GM23338 (cell line): ENCODE measurements around the gene SYT2. TPM values are rescaled to one million over a fixed set of nuclear protein-coding genes. Genes with fewer than 3 reads are reported as not detected.

Experiments used
- ATAC-seq: fragments of 200-7000 bp; cut with Tn5 transposase; 3 replicates; pipeline ENCODE4 v1.9.1; 2020
- DNase-seq: peaks from one replicate; pipeline ENCODE4 v3.0.0-alpha.2; 2015; ENCODE audit warnings: low spot score
- H2AFZ ChIP-seq: fragments of 200-600 bp; sonication (generic); 2 replicates; pipeline ENCODE4 v1.8.0; 2016; ENCODE audit warnings: antibody characterized with exemption, mild to moderate bottlenecking, moderate library complexity
- H3F3A ChIP-seq: fragments of 200-600 bp; sonication (generic); replicated peaks from 2 replicates; pipeline ENCODE4 v1.8.0; 2017; ENCODE audit warnings: antibody characterized with exemption, mixed run types, low read depth
- H3K27ac ChIP-seq: fragments of 200-600 bp; sonication (generic); 2 replicates; pipeline ENCODE4 v1.6.1; 2016; ENCODE audit warnings: low read depth
- H3K27me3 ChIP-seq: fragments of 200-600 bp; sonication (generic); 2 replicates; pipeline ENCODE4 v1.8.0; 2016; ENCODE audit warnings: mild to moderate bottlenecking, mixed run types, moderate library complexity; ENCODE audit not compliant: insufficient read depth
- H3K36me3 ChIP-seq: fragments of 200-600 bp; sonication (generic); 2 replicates; pipeline ENCODE4 v1.8.0; 2016; ENCODE audit warnings: mild to moderate bottlenecking; ENCODE audit not compliant: insufficient read depth
- H3K4me1 ChIP-seq: fragments of 200-600 bp; sonication (generic); 2 replicates; pipeline ENCODE4 v1.8.0; 2016; ENCODE audit warnings: mild to moderate bottlenecking, moderate library complexity; ENCODE audit not compliant: insufficient read depth
- H3K4me2 ChIP-seq: fragments of 200-600 bp; sonication (generic); 2 replicates; pipeline ENCODE4 v1.7.1; 2017; ENCODE audit warnings: mixed run types
- H3K4me3 ChIP-seq: fragments of 200-600 bp; sonication (generic); 2 replicates; pipeline ENCODE4 v1.6.1; 2016; ENCODE audit warnings: mixed run types
- H3K79me2 ChIP-seq: fragments of 200-600 bp; sonication (generic); replicated peaks from 2 replicates; pipeline ENCODE4 v1.8.0; 2017; ENCODE audit warnings: mild to moderate bottlenecking; ENCODE audit not compliant: insufficient read depth
- H3K9me2 ChIP-seq: fragments of 200-600 bp; sonication (generic); 2 replicates; pipeline ENCODE4 v1.8.0; 2017; ENCODE audit not compliant: insufficient read depth
- H4K20me1 ChIP-seq: fragments of 200-600 bp; sonication (generic); replicated peaks from 2 replicates; pipeline ENCODE4 v1.8.0; 2017; ENCODE audit warnings: mild to moderate bottlenecking; ENCODE audit not compliant: insufficient read depth
- H3K27ac Mint-ChIP-seq: 2 replicates; pipeline ENCODE4 v1.8.0; 2020; ENCODE audit warnings: inconsistent platforms, mild to moderate bottlenecking, moderate library complexity, mixed read lengths
- H3K27me3 Mint-ChIP-seq: 3 replicates; pipeline ENCODE4 v1.8.0; 2022; ENCODE audit warnings: low read depth, mild to moderate bottlenecking, moderate library complexity, mixed read lengths, inconsistent platforms; ENCODE audit not compliant: insufficient read depth, poor library complexity
- H3K36me3 Mint-ChIP-seq: 3 replicates; pipeline ENCODE4 v1.8.0; 2021; ENCODE audit warnings: low read depth, mild to moderate bottlenecking, inconsistent platforms, moderate library complexity, mixed read lengths
- H3K4me1 Mint-ChIP-seq: 3 replicates; pipeline ENCODE4 v1.8.0; 2020; ENCODE audit warnings: mild to moderate bottlenecking, inconsistent platforms, mixed read lengths
- H3K4me3 Mint-ChIP-seq: 3 replicates; pipeline ENCODE4 v1.8.0; 2021; ENCODE audit warnings: moderate library complexity, mild to moderate bottlenecking, inconsistent platforms, mixed read lengths
- H3K9me3 Mint-ChIP-seq: 3 replicates; pipeline ENCODE4 v1.8.0; 2020; ENCODE audit warnings: moderate library complexity, mild to moderate bottlenecking, inconsistent platforms, mixed read lengths
- CREB1 ChIP-seq: fragments of 250-450 bp; sonication (Bioruptor Pico); IDR thresholded peaks from 2 replicates; pipeline ENCODE4 v1.5.0; 2020; ENCODE audit warnings: low read depth, mild to moderate bottlenecking, moderate library complexity
- EZH2 ChIP-seq: fragments of 200-600 bp; sonication (generic); IDR thresholded peaks from one replicate; pipeline ENCODE4 v1.8.0; 2017; ENCODE audit warnings: antibody characterized with exemption, mild to moderate bottlenecking, low read depth; ENCODE audit not compliant: unreplicated experiment
- EZH2phosphoT487 ChIP-seq: fragments of 200-600 bp; sonication (generic); IDR thresholded peaks from one replicate; pipeline ENCODE4 v1.8.1; 2018; ENCODE audit warnings: antibody characterized with exemption; ENCODE audit not compliant: unreplicated experiment
- JUNB ChIP-seq: IDR thresholded peaks from one replicate; pipeline ENCODE4 v1.6.1; 2016; ENCODE audit warnings: antibody characterized with exemption; ENCODE audit not compliant: unreplicated experiment
- NANOG ChIP-seq: IDR thresholded peaks from 2 replicates; pipeline ENCODE4 v1.6.1; 2016; ENCODE audit warnings: antibody characterized with exemption, borderline replicate concordance
- POLR2AphosphoS5 ChIP-seq: IDR thresholded peaks from 2 replicates; pipeline ENCODE4 v1.6.1; 2016; ENCODE audit warnings: antibody characterized with exemption, low read depth
- STAT1 ChIP-seq: IDR thresholded peaks from one replicate; pipeline ENCODE4 v1.6.1; 2016; ENCODE audit warnings: antibody characterized with exemption; ENCODE audit not compliant: unreplicated experiment
- ZNF114 ChIP-seq: fragments of 250-450 bp; sonication (Bioruptor Pico); IDR thresholded peaks from 2 replicates; pipeline ENCODE4 v1.5.0; 2020; ENCODE audit warnings: mild to moderate bottlenecking, moderate library complexity
- ZNF331 ChIP-seq: fragments of 250-450 bp; sonication (Bioruptor Pico); IDR thresholded peaks from 2 replicates; pipeline ENCODE4 v1.5.0; 2020; ENCODE audit warnings: low read depth, mild to moderate bottlenecking, moderate library complexity
- polyA plus RNA-seq: library from polyadenylated mRNA; unstranded; fragments of >200 nt; fragmentation: Nextera tagmentation; extraction: Ambion mirVana; gene quantifications from 2 replicates; pipeline ENCODE4 v1.2.1, GENCODE V29; 2016
- total RNA-seq: library from RNA; depleted of rRNA; stranded (reverse); fragments of >200 nt; shearing (Covaris generic); gene quantifications from 2 replicates; pipeline ENCODE4 v1.2.3, GENCODE V29; 2014
- TF ChIP-seq, protein P1 (sequence below), 2 experiments: fragments of 200-600 bp in 1 of 2; sonication (generic) in 1 of 2; conservative IDR thresholded peaks; 2 replicates each; pipeline versions ENCODE4 v1.5.1 to v1.6.1; 2016 to 2017; ENCODE audit warnings: antibody characterized with exemption in 2 of 2, low read depth in 2 of 2, mild to moderate bottlenecking in 2 of 2, moderate library complexity in 1 of 2
- TF ChIP-seq, protein P2 (sequence below): fragments of 250-450 bp; sonication (Bioruptor Pico); IDR thresholded peaks from 2 replicates; pipeline ENCODE4 v1.5.0; 2020; ENCODE audit warnings: mild to moderate bottlenecking, moderate library complexity
- TF ChIP-seq, protein P3 (sequence below): IDR thresholded peaks from one replicate; pipeline ENCODE4 v1.6.1; 2018; ENCODE audit warnings: antibody characterized with exemption; ENCODE audit not compliant: unreplicated experiment
- TF ChIP-seq, protein P4 (sequence below): IDR thresholded peaks from 2 replicates; pipeline ENCODE4 v1.6.1; 2016; ENCODE audit warnings: antibody characterized with exemption

Gene SYT2
- total and polyA plus RNA-seq, 2 experiments from 2014 or later: 2.4 to 12.5 TPM

DNA sequence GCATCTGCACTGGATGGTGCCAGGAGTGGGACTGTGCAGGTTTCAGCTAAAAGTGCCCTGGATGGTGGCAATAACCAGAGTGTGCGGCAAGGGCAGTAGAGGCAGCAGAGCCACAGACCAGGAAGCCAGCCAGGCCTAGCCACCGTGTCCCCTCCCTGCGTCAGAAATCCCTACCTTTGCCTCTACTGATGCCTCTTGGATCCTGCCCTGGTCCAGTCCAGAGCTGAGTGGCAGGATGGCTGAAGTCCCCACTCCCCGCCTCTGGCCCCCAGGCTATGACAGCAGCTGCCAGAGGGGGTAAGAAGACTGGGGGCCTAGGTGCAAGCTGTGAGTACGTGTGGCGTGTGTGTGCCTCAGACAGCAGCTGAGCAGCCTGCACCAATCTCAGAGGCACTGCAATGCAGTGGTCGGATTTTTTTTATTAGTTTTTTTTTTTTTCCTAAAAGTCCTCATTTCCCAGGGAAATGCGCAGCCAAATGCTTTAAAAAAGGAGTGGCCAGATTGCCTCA, 51.9 kb downstream of the SYT2 start:
- Histone ChIP-seq H3K4me2 (no peak overlapping the region), H3K4me3 (no peak overlapping the region), H3K9me2 (no peaks in the 10 kb centered on the region), H3F3A (0 out of 2 replicates have a peak, but pooled peaks cover 4% of the 10 kb centered on the region), H3K79me2 (no peaks in the 10 kb centered on the region), H3K36me3 (no peaks in the 10 kb centered on the region), H3K27me3 (no peaks in the 10 kb centered on the region), H3K4me1 (0 out of 2 replicates have a peak, but pooled peaks cover 3% of the 10 kb centered on the region), H3K27ac (no peak overlapping the region), H4K20me1 (peaks cover 9% of the 10 kb centered on the region), H2AFZ (no peak overlapping the region)
- Mint-ChIP-seq H3K27ac (no peak overlapping the region), H3K36me3 (no peaks in the 10 kb centered on the region), H3K27me3 (peaks cover 7% of the 10 kb centered on the region), H3K9me3 (no peaks in the 10 kb centered on the region; the same call in 2 of the 3 replicates), H3K4me3 (no peak overlapping the region), H3K4me1 (peaks cover 6% of the 10 kb centered on the region)
- no peak for ATAC-seq
- no peak for TF ChIP-seq ZNF114 (CRISPR knock-in tag)
- TF ChIP-seq JUNB: no peak
- TF ChIP-seq, protein P1, sequence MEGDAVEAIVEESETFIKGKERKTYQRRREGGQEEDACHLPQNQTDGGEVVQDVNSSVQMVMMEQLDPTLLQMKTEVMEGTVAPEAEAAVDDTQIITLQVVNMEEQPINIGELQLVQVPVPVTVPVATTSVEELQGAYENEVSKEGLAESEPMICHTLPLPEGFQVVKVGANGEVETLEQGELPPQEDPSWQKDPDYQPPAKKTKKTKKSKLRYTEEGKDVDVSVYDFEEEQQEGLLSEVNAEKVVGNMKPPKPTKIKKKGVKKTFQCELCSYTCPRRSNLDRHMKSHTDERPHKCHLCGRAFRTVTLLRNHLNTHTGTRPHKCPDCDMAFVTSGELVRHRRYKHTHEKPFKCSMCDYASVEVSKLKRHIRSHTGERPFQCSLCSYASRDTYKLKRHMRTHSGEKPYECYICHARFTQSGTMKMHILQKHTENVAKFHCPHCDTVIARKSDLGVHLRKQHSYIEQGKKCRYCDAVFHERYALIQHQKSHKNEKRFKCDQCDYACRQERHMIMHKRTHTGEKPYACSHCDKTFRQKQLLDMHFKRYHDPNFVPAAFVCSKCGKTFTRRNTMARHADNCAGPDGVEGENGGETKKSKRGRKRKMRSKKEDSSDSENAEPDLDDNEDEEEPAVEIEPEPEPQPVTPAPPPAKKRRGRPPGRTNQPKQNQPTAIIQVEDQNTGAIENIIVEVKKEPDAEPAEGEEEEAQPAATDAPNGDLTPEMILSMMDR (conservative IDR thresholded peaks at IDR 0.05; ENCODE audit: low read depth in 2 of 2): no peak
- no peak for TF ChIP-seq STAT1
- TF ChIP-seq, protein P2, sequence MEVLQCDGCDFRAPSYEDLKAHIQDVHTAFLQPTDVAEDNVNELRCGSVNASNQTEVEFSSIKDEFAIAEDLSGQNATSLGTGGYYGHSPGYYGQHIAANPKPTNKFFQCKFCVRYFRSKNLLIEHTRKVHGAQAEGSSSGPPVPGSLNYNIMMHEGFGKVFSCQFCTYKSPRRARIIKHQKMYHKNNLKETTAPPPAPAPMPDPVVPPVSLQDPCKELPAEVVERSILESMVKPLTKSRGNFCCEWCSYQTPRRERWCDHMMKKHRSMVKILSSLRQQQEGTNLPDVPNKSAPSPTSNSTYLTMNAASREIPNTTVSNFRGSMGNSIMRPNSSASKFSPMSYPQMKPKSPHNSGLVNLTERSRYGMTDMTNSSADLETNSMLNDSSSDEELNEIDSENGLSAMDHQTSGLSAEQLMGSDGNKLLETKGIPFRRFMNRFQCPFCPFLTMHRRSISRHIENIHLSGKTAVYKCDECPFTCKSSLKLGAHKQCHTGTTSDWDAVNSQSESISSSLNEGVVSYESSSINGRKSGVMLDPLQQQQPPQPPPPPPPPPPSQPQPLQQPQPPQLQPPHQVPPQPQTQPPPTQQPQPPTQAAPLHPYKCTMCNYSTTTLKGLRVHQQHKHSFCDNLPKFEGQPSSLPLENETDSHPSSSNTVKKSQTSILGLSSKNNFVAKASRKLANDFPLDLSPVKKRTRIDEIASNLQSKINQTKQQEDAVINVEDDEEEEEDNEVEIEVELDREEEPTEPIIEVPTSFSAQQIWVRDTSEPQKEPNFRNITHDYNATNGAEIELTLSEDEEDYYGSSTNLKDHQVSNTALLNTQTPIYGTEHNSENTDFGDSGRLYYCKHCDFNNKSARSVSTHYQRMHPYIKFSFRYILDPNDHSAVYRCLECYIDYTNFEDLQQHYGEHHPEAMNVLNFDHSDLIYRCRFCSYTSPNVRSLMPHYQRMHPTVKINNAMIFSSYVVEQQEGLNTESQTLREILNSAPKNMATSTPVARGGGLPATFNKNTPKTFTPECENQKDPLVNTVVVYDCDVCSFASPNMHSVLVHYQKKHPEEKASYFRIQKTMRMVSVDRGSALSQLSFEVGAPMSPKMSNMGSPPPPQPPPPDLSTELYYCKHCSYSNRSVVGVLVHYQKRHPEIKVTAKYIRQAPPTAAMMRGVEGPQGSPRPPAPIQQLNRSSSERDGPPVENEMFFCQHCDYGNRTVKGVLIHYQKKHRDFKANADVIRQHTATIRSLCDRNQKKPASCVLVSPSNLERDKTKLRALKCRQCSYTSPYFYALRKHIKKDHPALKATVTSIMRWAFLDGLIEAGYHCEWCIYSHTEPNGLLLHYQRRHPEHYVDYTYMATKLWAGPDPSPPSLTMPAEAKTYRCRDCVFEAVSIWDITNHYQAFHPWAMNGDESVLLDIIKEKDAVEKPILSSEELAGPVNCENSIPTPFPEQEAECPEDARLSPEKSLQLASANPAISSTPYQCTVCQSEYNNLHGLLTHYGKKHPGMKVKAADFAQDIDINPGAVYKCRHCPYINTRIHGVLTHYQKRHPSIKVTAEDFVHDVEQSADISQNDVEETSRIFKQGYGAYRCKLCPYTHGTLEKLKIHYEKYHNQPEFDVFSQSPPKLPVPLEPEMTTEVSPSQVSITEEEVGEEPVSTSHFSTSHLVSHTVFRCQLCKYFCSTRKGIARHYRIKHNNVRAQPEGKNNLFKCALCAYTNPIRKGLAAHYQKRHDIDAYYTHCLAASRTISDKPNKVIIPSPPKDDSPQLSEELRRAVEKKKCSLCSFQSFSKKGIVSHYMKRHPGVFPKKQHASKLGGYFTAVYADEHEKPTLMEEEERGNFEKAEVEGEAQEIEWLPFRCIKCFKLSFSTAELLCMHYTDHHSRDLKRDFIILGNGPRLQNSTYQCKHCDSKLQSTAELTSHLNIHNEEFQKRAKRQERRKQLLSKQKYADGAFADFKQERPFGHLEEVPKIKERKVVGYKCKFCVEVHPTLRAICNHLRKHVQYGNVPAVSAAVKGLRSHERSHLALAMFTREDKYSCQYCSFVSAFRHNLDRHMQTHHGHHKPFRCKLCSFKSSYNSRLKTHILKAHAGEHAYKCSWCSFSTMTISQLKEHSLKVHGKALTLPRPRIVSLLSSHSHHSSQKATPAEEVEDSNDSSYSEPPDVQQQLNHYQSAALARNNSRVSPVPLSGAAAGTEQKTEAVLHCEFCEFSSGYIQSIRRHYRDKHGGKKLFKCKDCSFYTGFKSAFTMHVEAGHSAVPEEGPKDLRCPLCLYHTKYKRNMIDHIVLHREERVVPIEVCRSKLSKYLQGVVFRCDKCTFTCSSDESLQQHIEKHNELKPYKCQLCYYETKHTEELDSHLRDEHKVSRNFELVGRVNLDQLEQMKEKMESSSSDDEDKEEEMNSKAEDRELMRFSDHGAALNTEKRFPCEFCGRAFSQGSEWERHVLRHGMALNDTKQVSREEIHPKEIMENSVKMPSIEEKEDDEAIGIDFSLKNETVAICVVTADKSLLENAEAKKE (CRISPR knock-in tag): no peak
- no peak for TF ChIP-seq EZH2phosphoT487
- TF ChIP-seq, protein P3, sequence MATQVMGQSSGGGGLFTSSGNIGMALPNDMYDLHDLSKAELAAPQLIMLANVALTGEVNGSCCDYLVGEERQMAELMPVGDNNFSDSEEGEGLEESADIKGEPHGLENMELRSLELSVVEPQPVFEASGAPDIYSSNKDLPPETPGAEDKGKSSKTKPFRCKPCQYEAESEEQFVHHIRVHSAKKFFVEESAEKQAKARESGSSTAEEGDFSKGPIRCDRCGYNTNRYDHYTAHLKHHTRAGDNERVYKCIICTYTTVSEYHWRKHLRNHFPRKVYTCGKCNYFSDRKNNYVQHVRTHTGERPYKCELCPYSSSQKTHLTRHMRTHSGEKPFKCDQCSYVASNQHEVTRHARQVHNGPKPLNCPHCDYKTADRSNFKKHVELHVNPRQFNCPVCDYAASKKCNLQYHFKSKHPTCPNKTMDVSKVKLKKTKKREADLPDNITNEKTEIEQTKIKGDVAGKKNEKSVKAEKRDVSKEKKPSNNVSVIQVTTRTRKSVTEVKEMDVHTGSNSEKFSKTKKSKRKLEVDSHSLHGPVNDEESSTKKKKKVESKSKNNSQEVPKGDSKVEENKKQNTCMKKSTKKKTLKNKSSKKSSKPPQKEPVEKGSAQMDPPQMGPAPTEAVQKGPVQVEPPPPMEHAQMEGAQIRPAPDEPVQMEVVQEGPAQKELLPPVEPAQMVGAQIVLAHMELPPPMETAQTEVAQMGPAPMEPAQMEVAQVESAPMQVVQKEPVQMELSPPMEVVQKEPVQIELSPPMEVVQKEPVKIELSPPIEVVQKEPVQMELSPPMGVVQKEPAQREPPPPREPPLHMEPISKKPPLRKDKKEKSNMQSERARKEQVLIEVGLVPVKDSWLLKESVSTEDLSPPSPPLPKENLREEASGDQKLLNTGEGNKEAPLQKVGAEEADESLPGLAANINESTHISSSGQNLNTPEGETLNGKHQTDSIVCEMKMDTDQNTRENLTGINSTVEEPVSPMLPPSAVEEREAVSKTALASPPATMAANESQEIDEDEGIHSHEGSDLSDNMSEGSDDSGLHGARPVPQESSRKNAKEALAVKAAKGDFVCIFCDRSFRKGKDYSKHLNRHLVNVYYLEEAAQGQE: no peak
- TF ChIP-seq CREB1: no peak
- no peak for TF ChIP-seq EZH2
- no peak for TF ChIP-seq ZNF331 (CRISPR knock-in tag)
- no peak for TF ChIP-seq POLR2AphosphoS5
- TF ChIP-seq NANOG: no peak
- TF ChIP-seq, protein P4, sequence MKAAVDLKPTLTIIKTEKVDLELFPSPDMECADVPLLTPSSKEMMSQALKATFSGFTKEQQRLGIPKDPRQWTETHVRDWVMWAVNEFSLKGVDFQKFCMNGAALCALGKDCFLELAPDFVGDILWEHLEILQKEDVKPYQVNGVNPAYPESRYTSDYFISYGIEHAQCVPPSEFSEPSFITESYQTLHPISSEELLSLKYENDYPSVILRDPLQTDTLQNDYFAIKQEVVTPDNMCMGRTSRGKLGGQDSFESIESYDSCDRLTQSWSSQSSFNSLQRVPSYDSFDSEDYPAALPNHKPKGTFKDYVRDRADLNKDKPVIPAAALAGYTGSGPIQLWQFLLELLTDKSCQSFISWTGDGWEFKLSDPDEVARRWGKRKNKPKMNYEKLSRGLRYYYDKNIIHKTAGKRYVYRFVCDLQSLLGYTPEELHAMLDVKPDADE: no peak
- DNase-seq: no peak
